ENCODE measurements around the gene TSHZ3.

- TF ChIP-seq CTCF (IDR thresholded peaks at IDR 0.05) (no peak), POLR2A (IDR thresholded peaks at IDR 0.05) (no peak)
These were observed 31.6 kb upstream of the TSHZ3 start for GRCh38 chr19:31380854-31381253.
